Glutamatergic neuron (in vitro differentiated cells): ENCODE data around the gene ALKBH5. TPM values are rescaled to one million over a fixed set of nuclear protein-coding genes. Genes with fewer than 3 reads are reported as not detected.

ENCODE experiments used
- DNase-seq: peaks from one replicate; pipeline ENCODE4 v3.0.0; 2022
- H3K27ac Mint-ChIP-seq: one replicate; pipeline ENCODE4 v1.8.0; 2020; ENCODE audit warnings: mild to moderate bottlenecking, mixed read lengths, inconsistent platforms; ENCODE audit not compliant: unreplicated experiment
- H3K27me3 Mint-ChIP-seq: one replicate; pipeline ENCODE4 v1.8.0; 2020; ENCODE audit warnings: mild to moderate bottlenecking, moderate library complexity, mixed read lengths, inconsistent platforms; ENCODE audit not compliant: unreplicated experiment
- H3K36me3 Mint-ChIP-seq: one replicate; pipeline ENCODE4 v1.8.0; 2020; ENCODE audit warnings: mild to moderate bottlenecking, mixed read lengths, inconsistent platforms; ENCODE audit not compliant: unreplicated experiment
- H3K4me1 Mint-ChIP-seq: one replicate; pipeline ENCODE4 v1.8.0; 2020; ENCODE audit warnings: mild to moderate bottlenecking, low read depth, mixed read lengths, inconsistent platforms; ENCODE audit not compliant: unreplicated experiment
- H3K4me3 Mint-ChIP-seq: one replicate; pipeline ENCODE4 v1.8.0; 2020; ENCODE audit warnings: mild to moderate bottlenecking, mixed read lengths, inconsistent platforms; ENCODE audit not compliant: unreplicated experiment
- H3K9me3 Mint-ChIP-seq: one replicate; pipeline ENCODE4 v1.8.0; 2020; ENCODE audit warnings: mild to moderate bottlenecking, moderate library complexity, mixed read lengths, inconsistent platforms; ENCODE audit not compliant: unreplicated experiment
- CTCF ChIP-seq: fragments of 200-600 bp; sonication (generic); IDR thresholded peaks from one replicate; pipeline ENCODE4 v1.5.0; 2021; ENCODE audit not compliant: partially characterized antibody, unreplicated experiment
- total RNA-seq: library from RNA; stranded (reverse); fragmentation: NEBNext Ultra II Directional; extraction: Animal tissue kit (Norgen Biotek cat#: 25700); gene quantifications from one replicate; pipeline ENCODE4 v1.2.1, GENCODE V29; 2021; ENCODE audit not compliant: unreplicated experiment

Gene ALKBH5
- total RNA-seq, 1 donor from 2014 or later = 62.7 TPM

GRCh38 chr17:18190628-18191235 is 7.1 kb downstream of the ALKBH5 start:
- Mint-ChIP-seq H3K27me3 (no peaks in the 10 kb centered on the region), H3K27ac (peak overlapping the region; percentile 13), H3K9me3 (peaks cover 2% of the 10 kb centered on the region), H3K36me3 (no peaks in the 10 kb centered on the region), H3K4me1 (peaks cover 21% of the 10 kb centered on the region), H3K4me3 (no peak overlapping the region)
- no peak for DNase-seq
- TF ChIP-seq CTCF = no peak

- Mint-ChIP-seq H3K36me3 (no peaks in the 10 kb centered on the region), H3K4me1 (peaks cover 19% of the 10 kb centered on the region), H3K9me3 (peaks cover 2% of the 10 kb centered on the region), H3K4me3 (no peak overlapping the region), H3K27ac (peak overlapping the region; percentile 39), H3K27me3 (no peaks in the 10 kb centered on the region)
- no peak for DNase-seq
- TF ChIP-seq CTCF = no peak
Observed at GRCh38 chr17:18191236-18191667, 7.6 kb downstream of the ALKBH5 start.

- no peak for DNase-seq
- no peak overlapping the region for H3K27ac Mint-ChIP-seq
- H3K4me3 Mint-ChIP-seq = no peak overlapping the region
- peaks cover 2% of the 10 kb centered on the region for H3K9me3 Mint-ChIP-seq
- no peak for TF ChIP-seq CTCF
- no peaks in the 10 kb centered on the region for H3K36me3 Mint-ChIP-seq
- peaks cover 14% of the 10 kb centered on the region for H3K4me1 Mint-ChIP-seq
- no peaks in the 10 kb centered on the region for H3K27me3 Mint-ChIP-seq
Observed at GRCh38 chr17:18191967-18192366, 8.3 kb downstream of the ALKBH5 start.

- H3K27ac Mint-ChIP-seq = no peak overlapping the region
- no peaks in the 10 kb centered on the region for H3K27me3 Mint-ChIP-seq
- H3K4me3 Mint-ChIP-seq = no peak overlapping the region
- peaks cover 5% of the 10 kb centered on the region for H3K4me1 Mint-ChIP-seq
- peaks cover 7% of the 10 kb centered on the region for H3K9me3 Mint-ChIP-seq
- no peaks in the 10 kb centered on the region for H3K36me3 Mint-ChIP-seq
- no peak for TF ChIP-seq CTCF
- no peak for DNase-seq
Observed at GRCh38 chr17:18194394-18194793, 10.8 kb downstream of the ALKBH5 start.

- TF ChIP-seq CTCF = no peak
- no peaks in the 10 kb centered on the region for H3K27me3 Mint-ChIP-seq
- H3K4me3 Mint-ChIP-seq = no peak overlapping the region
- no peak overlapping the region for H3K27ac Mint-ChIP-seq
- DNase-seq = no peak
- H3K4me1 Mint-ChIP-seq = peaks cover 2% of the 10 kb centered on the region
- peaks cover 7% of the 10 kb centered on the region for H3K9me3 Mint-ChIP-seq
- no peaks in the 10 kb centered on the region for H3K36me3 Mint-ChIP-seq
Observed at GRCh38 chr17:18194804-18195203, 11.2 kb downstream of the ALKBH5 start.
